IMR-90 (cell line): Measurements from ENCODE around the gene P2RY2. TPM values are rescaled to one million over a fixed set of nuclear protein-coding genes. Genes with fewer than 3 reads are reported as not detected.

Experiments used
- ATAC-seq: fragments of 200-7000 bp; cut with Tn5 transposase; 2 replicates; pipeline ENCODE4 v1.9.1; 2020; ENCODE audit warnings: low read depth, mild to moderate bottlenecking, moderate library complexity
- BruUV-seq: library from RNA; stranded (reverse); fragments of 400-500 nt; replicated peaks from 2 replicates; lab custom pipeline; 2021; lab: Mats Ljungman, UMichigan
- CTCF ChIA-PET: fragments of 300-600 bp; formaldehyde crosslinking; extraction: SDS; loops from one replicate; lab custom pipeline; 2021; ENCODE audit warnings: antibody characterized with exemption; lab: Yijun Ruan, JAX
- POLR2A ChIA-PET: fragments of 300-600 bp; sonication (Branson Sonifier 250); formaldehyde crosslinking; loops from one replicate; lab custom pipeline; 2022; ENCODE audit warnings: antibody characterized with exemption; ENCODE audit not compliant: unreplicated experiment; lab: Charles Lee
- DNase-seq: peaks from one replicate; pipeline ENCODE4 v3.0.0; 2013
- H2AFZ ChIP-seq: replicated peaks from 2 replicates; pipeline ENCODE3; 2013; ENCODE audit warnings: low read length, mild to moderate bottlenecking; ENCODE audit not compliant: poor library complexity
- H2AK5ac ChIP-seq: 2 replicates; pipeline ENCODE4 v1.6.1; 2013; ENCODE audit warnings: low read depth, low read length, inconsistent platforms
- H2AK9ac ChIP-seq: replicated peaks from 2 replicates; pipeline ENCODE3; 2013; ENCODE audit warnings: mild to moderate bottlenecking, low read depth, low read length, moderate library complexity; ENCODE audit not compliant: poor library complexity
- H2BK120ac ChIP-seq: 2 replicates; pipeline ENCODE4 v1.6.1; 2013; ENCODE audit warnings: low read depth, low read length, inconsistent platforms
- H2BK15ac ChIP-seq: 3 replicates; pipeline ENCODE4 v1.6.1; 2013; ENCODE audit warnings: low read depth, low read length, inconsistent platforms
- H2BK20ac ChIP-seq: 2 replicates; pipeline ENCODE4 v1.6.1; 2013; ENCODE audit warnings: low read depth, mild to moderate bottlenecking, inconsistent platforms, low read length, moderate library complexity
- H2BK5ac ChIP-seq: 2 replicates; pipeline ENCODE4 v1.6.1; 2013; ENCODE audit warnings: mild to moderate bottlenecking, low read depth, low read length, inconsistent platforms; ENCODE audit not compliant: poor library complexity, severe bottlenecking
- H3K14ac ChIP-seq: replicated peaks from 2 replicates; pipeline ENCODE4 v1.6.1; 2013; ENCODE audit warnings: low read depth, low read length, inconsistent platforms
- H3K18ac ChIP-seq: 2 replicates; pipeline ENCODE4 v1.6.1; 2013; ENCODE audit warnings: low read depth, low read length, control low read depth
- H3K23ac ChIP-seq: 2 replicates; pipeline ENCODE4 v1.6.1; 2013; ENCODE audit warnings: low read depth, low read length, inconsistent platforms
- H3K27ac ChIP-seq: 2 replicates; pipeline ENCODE4 v1.5.1; 2013; ENCODE audit warnings: mild to moderate bottlenecking, control low read depth, low read length; ENCODE audit not compliant: insufficient read depth
- H3K27me3 ChIP-seq: 2 replicates; pipeline ENCODE4 v1.6.1; 2013; ENCODE audit warnings: low read length; ENCODE audit not compliant: control insufficient read depth, insufficient read depth
- H3K36me3 ChIP-seq: 2 replicates; pipeline ENCODE4 v1.6.1; 2013; ENCODE audit warnings: low read length, mixed read lengths; ENCODE audit not compliant: control insufficient read depth, insufficient read depth
- H3K4ac ChIP-seq: 2 replicates; pipeline ENCODE4 v1.6.1; 2013; ENCODE audit warnings: low read depth, low read length, inconsistent platforms
- H3K4me1 ChIP-seq: 2 replicates; pipeline ENCODE4 v1.6.1; 2013; ENCODE audit warnings: low read length, mixed read lengths; ENCODE audit not compliant: control insufficient read depth, insufficient read depth
- H3K4me2 ChIP-seq: 2 replicates; pipeline ENCODE4 v1.6.1; 2013; ENCODE audit warnings: low read depth, mild to moderate bottlenecking, control low read depth, low read length, moderate library complexity
- H3K4me3 ChIP-seq: 2 replicates; pipeline ENCODE4 v1.5.1; 2013; ENCODE audit warnings: low read depth, mild to moderate bottlenecking, control low read depth, low read length, moderate library complexity; ENCODE audit not compliant: insufficient read depth
- H3K56ac ChIP-seq: 2 replicates; pipeline ENCODE4 v1.6.1; 2013; ENCODE audit warnings: low read length, inconsistent platforms; ENCODE audit not compliant: insufficient read depth; ENCODE audit errors: extremely low read depth
- H3K79me1 ChIP-seq, 2 experiments: 2 replicates each; pipeline ENCODE4 v1.6.1; 2013; ENCODE audit warnings: low read length in 2 of 2, inconsistent platforms in 1 of 2, low read depth in 1 of 2
- H3K9ac ChIP-seq: 2 replicates; pipeline ENCODE4 v1.6.1; 2013; ENCODE audit warnings: low read depth, low read length, control low read depth
- H3K9me1 ChIP-seq: 2 replicates; pipeline ENCODE4 v1.6.1; 2013; ENCODE audit warnings: low read length, inconsistent platforms; ENCODE audit not compliant: insufficient read depth
- H3K9me3 ChIP-seq: 2 replicates; pipeline ENCODE4 v1.6.1; 2013; ENCODE audit warnings: low read length; ENCODE audit not compliant: control insufficient read depth, insufficient read depth
- H4K20me1 ChIP-seq: 2 replicates; pipeline ENCODE4 v1.6.1; 2013; ENCODE audit warnings: low read length, inconsistent platforms; ENCODE audit not compliant: insufficient read depth
- H4K5ac ChIP-seq: 2 replicates; pipeline ENCODE4 v1.6.1; 2013; ENCODE audit warnings: mild to moderate bottlenecking, low read depth, low read length, control low read depth
- H4K8ac ChIP-seq, 2 experiments: 2 replicates each; pipeline ENCODE4 v1.6.1; 2013; ENCODE audit warnings: low read depth in 2 of 2, low read length in 2 of 2, control low read depth in 1 of 2, inconsistent platforms in 1 of 2
- H4K91ac ChIP-seq: 2 replicates; pipeline ENCODE4 v1.6.1; 2013; ENCODE audit warnings: low read depth, low read length, inconsistent platforms; ENCODE audit not compliant: insufficient read depth
- CHD1 ChIP-seq: IDR thresholded peaks from 2 replicates; pipeline ENCODE4 v1.6.1; 2012; ENCODE audit warnings: low read depth, low read length, improper control_type of control experiment
- FOS ChIP-seq: fragments of 150-350 bp; IDR thresholded peaks from 2 replicates; pipeline ENCODE4 v1.6.1; 2016; ENCODE audit warnings: low read depth, low read length
- MXI1 ChIP-seq: IDR thresholded peaks from 2 replicates; pipeline ENCODE4 v1.6.1; 2012; ENCODE audit warnings: low read depth, mild to moderate bottlenecking, low read length, moderate library complexity, borderline replicate concordance
- NFE2L2 ChIP-seq: fragments of 150-350 bp; IDR thresholded peaks from 2 replicates; pipeline ENCODE4 v1.6.1; 2016; ENCODE audit warnings: low read depth, mild to moderate bottlenecking, low read length
- POLR2A ChIP-seq: IDR thresholded peaks from 2 replicates; pipeline ENCODE4 v1.6.1; 2012; ENCODE audit warnings: mild to moderate bottlenecking, low read depth, low read length
- RAD21 ChIP-seq: IDR thresholded peaks from 2 replicates; pipeline ENCODE4 v1.6.1; 2012; ENCODE audit warnings: low read length, improper control_type of control experiment
- WGBS, 2 experiments: methylation state at CpG; one replicate each; pipeline versions ENCODE4 v1.1.5 to v1.1.7; 2013; ENCODE audit warnings: missing lambda C conversion rate in 2 of 2; ENCODE audit not compliant: insufficient read length in 1 of 2; ENCODE audit errors: extremely low coverage in 2 of 2; 5-methylcytosine and 5-hydroxymethylcytosine counted together
- dilution Hi-C: fragments of 300-500 bp; cut with HindIII; formaldehyde crosslinking; loops from one replicate; pipeline ENCODE4 v1.14.3; 2018; ENCODE audit warnings: low sequenced_read_pairs; ENCODE audit not compliant: unreplicated experiment
- in situ Hi-C: fragments of 300-500 bp; cut with MboI; formaldehyde crosslinking; loops from 3 replicates; pipeline ENCODE4 v1.14.3; 2019; ENCODE audit warnings: low sequenced_read_pairs, inconsistent platforms, mixed read lengths
- intact Hi-C: fragments of 100-400 bp; cut with micrococcal nuclease; formaldehyde crosslinking; loops from 2 replicates; pipeline ENCODE4 v1.10.0; 2022
- polyA plus RNA-seq, 3 experiments: library from polyadenylated mRNA; depleted of rRNA; stranded (reverse); fragments of >200 nt; gene quantifications; 2 replicates each; pipeline ENCODE4 v1.2.3, GENCODE V29; 2012; ENCODE audit warnings: low replicate concordance in 1 of 3
- total RNA-seq: library from RNA; depleted of rRNA; stranded (reverse); fragments of >200 nt; gene quantifications from 2 replicates; pipeline ENCODE4 v1.2.3, GENCODE V29; 2012
- TF ChIP-seq, protein P1 (sequence below): fragments of 150-350 bp; IDR thresholded peaks from 2 replicates; pipeline ENCODE4 v1.6.1; 2017; ENCODE audit warnings: mild to moderate bottlenecking, antibody characterized with exemption, low read length, low read depth

The P2RY2 gene
- total and polyA plus RNA-seq, 2 of the 4 experiments (the other 2 are of a cell fraction) = not detected

DNA sequence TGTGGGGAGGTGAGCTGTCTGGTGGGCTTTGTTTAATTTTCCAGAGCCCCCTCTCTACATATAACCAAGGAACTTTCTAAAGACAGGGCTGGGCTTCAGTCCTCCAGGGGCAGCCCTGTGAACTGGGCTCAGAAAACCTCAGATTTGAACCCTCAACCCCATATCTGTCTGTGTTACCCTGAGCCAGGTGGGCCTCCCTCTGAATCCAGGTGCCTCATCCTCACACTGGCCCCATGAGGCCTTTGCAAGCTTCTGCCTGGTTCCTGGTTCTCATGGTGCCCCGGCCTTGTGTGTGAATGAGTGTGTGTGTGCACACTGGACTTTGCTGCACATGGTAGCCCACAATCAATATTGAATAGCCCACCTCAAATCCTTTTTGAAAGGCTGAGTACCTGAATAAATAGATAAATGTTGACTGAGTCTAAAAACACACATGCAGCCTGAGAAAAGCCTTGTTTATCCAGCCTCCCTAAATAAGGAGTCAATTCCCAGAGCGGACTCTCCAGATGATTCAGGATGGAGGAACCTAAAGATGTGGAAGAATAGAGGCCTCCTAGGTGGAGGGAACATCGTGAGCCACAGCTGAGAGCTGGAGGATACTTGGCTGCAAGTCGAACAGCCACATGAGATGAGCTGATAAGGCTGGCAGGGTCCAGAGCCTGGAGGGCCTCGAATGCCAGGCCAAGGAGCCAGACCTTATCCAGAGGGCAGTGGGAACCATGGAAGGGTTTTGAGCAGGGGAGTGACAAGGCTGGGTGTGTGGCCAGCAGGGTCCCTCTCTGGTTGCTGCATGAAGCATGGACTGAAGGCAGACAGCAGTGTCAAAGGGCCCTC is 28.1 kb upstream of the P2RY2 start:
- no peak overlapping the region for H3K27ac ChIP-seq
- no peaks in the 10 kb centered on the region for H3K36me3 ChIP-seq
- H3K27me3 ChIP-seq = peaks cover 5% of the 10 kb centered on the region; the same call in 1 of the 2 replicates
- no peaks in the 10 kb centered on the region for H3K9me3 ChIP-seq
- no peak overlapping the region for H4K91ac ChIP-seq
- POLR2A ChIA-PET = no interaction called here
- no peak overlapping the region for H2AK5ac ChIP-seq
- H2AFZ ChIP-seq = peak overlapping the region; percentile 56
- peaks cover 7% of the 10 kb centered on the region for H3K4me1 ChIP-seq
- H3K14ac ChIP-seq = no peak overlapping the region
- no peak overlapping the region for H3K18ac ChIP-seq
- DNase-seq (no peak), ATAC-seq (no peak)
- no peaks in the 10 kb centered on the region for H3K79me1 ChIP-seq
- intact Hi-C loops (no loop called here), in situ Hi-C loops (loop anchor here (5.0 kb wide), 1 partner anchor 97 kb away; no protein-coding TSS in a partner anchor), dilution Hi-C loops (no loop called here)
- peaks cover 17% of the 10 kb centered on the region for H3K9me1 ChIP-seq
- no peak overlapping the region for H3K56ac ChIP-seq
- H2BK20ac ChIP-seq = no peak overlapping the region
- no peak overlapping the region for H2BK5ac ChIP-seq
- H4K8ac ChIP-seq = no peak overlapping the region
- BruUV-seq = no TSS peak
- no peak overlapping the region for H3K4ac ChIP-seq
- no peak overlapping the region for H3K4me3 ChIP-seq
- H4K5ac ChIP-seq = no peak overlapping the region
- WGBS, 2 experiments = 45% methylated on average over 2 of the region's 5 CpGs; no CpG with 5 or more reads in 1 of the 2 experiments
- H3K23ac ChIP-seq = no peak overlapping the region
- no peaks in the 10 kb centered on the region for H4K20me1 ChIP-seq
- H3K9ac ChIP-seq = no peak overlapping the region
- H2AK9ac ChIP-seq = no peak overlapping the region
- no peak overlapping the region for H2BK15ac ChIP-seq
- no peak overlapping the region for H2BK120ac ChIP-seq
- no peak for TF ChIP-seq RAD21
- TF ChIP-seq NFE2L2 = no peak
- TF ChIP-seq MXI1 = no peak
- TF ChIP-seq POLR2A = no peak
- TF ChIP-seq, protein P1, sequence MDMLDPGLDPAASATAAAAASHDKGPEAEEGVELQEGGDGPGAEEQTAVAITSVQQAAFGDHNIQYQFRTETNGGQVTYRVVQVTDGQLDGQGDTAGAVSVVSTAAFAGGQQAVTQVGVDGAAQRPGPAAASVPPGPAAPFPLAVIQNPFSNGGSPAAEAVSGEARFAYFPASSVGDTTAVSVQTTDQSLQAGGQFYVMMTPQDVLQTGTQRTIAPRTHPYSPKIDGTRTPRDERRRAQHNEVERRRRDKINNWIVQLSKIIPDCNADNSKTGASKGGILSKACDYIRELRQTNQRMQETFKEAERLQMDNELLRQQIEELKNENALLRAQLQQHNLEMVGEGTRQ = no peak
- no peak for TF ChIP-seq CHD1
- TF ChIP-seq FOS = no peak
- CTCF ChIA-PET = interaction anchor here (0.7 kb wide), 1 partner anchor 10 kb away, joined by 3 read pairs; no protein-coding TSS in a partner anchor
- H3K4me2 ChIP-seq = no peak overlapping the region
